DMS114 treated with DMSO at 0.1 percent for 48 hours (cell line): ENCODE data around the gene MBOAT2.
"Not testable (repeated sequence)": the region's sequence is repeated elsewhere in the genome, so short reads cannot be mapped to it uniquely, and the experiment has no call there.

Source experiments
- DNase-seq: peaks from one replicate; lab custom pipeline; 2025; ENCODE audit not compliant: unreplicated experiment; lab: John Stamatoyannopoulos, UW

MBOAT2 gene

DNA sequence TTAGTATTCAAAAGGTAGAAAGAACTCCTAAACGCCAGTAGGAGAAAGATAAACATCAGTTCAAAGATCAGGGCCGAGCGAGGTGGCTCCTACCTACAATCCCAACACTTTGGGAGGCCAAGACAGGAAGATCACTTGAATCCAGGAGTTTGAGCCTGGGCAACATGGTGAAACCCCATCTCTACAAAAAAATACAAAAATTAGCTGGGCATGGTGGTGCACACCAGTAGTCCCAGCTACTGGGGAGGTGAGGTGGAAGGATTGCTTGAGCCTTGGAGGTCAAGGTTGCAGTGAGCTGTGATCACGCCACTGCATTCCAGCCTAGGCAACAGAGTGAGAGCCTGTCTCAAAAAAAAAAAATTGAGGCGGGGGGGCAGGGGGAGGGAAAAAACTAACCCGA lies 40.6 kb downstream of the MBOAT2 start:
- DNase-seq: no peak

DNA sequence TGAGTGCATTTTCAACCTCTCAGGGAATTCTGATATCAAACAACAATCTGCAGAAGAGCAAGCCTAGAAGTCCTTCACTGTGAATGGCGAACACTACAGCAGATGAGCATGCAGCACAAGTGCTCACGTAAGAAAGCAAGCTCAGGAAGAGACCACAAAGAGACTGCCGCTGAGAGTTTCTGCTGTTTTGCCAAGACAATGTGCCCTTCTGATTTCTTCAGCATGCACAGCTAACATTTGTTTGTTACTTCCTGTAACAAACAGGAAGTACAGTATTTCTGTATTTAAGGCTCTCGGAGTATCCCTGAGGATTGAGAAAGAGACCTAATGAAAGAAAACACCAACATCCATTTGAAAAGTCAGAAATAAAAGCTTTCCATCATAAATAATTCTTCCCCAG lies 45.9 kb downstream of the MBOAT2 start:
- no peak for DNase-seq

DNA sequence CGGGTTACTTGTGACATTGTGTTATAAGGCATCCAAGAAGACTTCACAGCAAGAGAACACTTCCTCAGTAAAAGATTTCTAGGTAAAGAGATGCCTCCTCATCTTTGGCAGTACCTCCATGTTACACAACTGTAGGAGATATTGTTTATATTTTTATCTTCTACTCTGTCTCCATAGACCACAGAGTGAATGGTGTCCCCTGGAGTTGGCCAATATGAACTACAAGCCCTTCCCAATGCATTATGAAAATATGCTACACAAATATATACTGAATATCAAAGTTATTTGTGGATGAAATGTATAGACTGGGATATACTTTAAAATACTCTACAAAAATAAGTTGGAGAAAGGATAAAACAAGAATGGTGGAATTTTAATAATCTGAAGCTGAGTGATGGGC lies 46.7 kb downstream of the MBOAT2 start:
- no peak for DNase-seq

DNA sequence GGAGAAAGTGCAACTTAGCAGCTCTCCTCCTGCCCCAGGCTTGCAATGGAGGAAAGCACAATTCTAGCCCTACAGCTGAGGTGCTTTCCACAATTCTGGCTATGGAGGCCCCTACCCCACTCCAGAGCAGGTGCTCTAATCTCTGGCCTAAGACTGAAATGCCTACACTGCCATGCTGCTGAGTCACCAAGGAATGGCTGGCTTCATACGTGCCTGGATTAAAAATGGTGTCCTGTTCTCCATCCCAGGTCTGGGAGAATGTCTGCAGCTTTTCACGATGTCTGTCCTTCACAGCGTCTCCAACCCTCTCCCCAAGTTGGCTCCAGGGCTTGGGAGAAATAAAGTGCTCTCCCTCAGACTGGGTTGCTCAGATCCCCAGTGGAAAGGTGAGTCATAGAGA lies 48.5 kb downstream of the MBOAT2 start:
- DNase-seq: no peak

GRCh38 chr2:8953525-8953924 lies 50.0 kb downstream of the MBOAT2 start:
- no peak for DNase-seq

DNA sequence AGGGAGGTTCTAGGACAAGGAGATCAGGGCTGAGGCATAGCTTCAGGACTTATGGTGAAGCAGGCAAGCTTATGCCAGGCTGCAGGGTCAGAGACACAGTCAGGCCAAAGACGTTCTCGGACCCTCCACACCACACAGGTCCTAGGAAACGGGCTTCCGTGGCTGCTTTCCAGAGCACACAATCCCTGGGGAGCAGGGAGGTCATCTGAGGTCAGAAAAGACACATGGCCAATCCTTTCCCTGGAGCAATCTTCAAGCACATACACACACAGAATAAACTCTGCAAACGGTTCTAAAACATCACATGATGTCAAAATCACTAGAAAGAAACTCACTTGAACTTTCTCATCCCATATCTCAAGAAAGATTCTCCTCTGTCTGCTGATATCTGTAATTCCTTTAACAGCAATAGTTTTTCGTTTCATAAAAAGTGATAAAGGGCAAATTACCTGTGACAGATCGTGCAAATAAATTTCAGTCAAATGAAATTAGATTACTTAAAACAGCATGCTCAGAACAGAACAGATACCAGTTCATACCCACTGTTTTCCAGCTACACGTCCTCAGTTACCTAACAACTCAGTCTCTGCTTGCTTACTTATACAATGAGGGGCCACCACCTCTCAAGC lies 63.9 kb downstream of the MBOAT2 start:
- DNase-seq: no peak

GRCh38 chr2:8938384-8938783 lies 65.1 kb downstream of the MBOAT2 start:
- no peak for DNase-seq

DNA sequence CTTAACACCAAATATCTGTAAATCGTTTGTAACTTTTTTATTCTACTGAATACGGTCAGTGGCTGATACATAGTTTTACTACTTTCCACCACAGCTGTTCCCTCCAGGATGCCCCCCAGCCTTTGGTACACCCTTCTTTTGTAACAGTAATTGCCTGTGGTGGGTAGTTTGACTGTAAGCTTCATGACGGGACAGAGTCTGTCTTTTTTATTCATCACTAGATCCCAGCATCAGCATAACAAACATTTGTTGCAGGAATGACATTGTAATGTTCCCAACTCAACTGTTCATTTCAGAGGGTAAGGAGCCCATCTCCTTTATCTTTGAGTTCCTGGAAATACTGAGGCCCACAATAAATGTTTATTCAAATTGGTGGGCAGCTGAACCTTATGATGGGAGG lies 67.5 kb downstream of the MBOAT2 start:
- no peak for DNase-seq

DNA sequence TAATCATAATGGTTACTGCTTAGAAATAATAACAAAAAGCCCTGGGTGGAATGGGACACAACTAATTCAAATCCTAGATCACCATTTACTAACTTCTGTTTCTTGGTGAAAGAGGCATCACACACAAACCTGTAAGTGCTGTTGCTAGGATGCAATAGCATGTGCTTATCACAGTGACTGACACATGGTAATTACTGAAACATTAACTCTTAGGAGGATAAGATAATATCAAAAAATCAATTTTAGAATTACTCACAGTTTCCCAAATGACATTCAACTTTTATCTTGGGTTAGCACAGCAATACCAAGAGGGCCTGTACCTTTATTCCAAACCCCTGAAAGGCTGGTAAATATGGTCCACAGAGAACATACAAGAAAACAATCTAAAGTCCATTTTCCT lies 69.1 kb downstream of the MBOAT2 start:
- DNase-seq: no peak

- no peak for DNase-seq
Measured at GRCh38 chr2:8932702-8933101, 70.8 kb downstream of the MBOAT2 start.

- not testable (repeated sequence) for DNase-seq
Measured at GRCh38 chr2:8930185-8930584, 73.3 kb downstream of the MBOAT2 start.

DNA sequence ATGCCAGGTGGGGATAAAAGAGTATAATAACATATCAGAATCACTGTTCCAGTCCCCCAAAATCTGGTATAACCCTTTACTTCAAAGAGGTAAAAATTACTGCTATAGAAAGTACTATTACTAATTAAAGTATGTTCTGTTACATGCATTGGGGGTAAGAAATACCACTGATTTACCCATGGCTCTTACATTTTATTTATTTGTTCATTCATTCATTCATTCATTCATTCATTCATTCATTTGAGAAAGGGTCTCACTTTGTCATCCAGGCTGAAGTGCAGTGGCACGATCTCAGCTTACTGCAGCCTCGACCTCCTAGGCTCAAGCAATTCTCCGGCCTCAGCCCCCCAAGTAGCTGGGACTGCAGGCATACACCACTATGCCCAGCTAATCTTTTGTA lies 74.4 kb downstream of the MBOAT2 start:
- DNase-seq: no peak

DNA sequence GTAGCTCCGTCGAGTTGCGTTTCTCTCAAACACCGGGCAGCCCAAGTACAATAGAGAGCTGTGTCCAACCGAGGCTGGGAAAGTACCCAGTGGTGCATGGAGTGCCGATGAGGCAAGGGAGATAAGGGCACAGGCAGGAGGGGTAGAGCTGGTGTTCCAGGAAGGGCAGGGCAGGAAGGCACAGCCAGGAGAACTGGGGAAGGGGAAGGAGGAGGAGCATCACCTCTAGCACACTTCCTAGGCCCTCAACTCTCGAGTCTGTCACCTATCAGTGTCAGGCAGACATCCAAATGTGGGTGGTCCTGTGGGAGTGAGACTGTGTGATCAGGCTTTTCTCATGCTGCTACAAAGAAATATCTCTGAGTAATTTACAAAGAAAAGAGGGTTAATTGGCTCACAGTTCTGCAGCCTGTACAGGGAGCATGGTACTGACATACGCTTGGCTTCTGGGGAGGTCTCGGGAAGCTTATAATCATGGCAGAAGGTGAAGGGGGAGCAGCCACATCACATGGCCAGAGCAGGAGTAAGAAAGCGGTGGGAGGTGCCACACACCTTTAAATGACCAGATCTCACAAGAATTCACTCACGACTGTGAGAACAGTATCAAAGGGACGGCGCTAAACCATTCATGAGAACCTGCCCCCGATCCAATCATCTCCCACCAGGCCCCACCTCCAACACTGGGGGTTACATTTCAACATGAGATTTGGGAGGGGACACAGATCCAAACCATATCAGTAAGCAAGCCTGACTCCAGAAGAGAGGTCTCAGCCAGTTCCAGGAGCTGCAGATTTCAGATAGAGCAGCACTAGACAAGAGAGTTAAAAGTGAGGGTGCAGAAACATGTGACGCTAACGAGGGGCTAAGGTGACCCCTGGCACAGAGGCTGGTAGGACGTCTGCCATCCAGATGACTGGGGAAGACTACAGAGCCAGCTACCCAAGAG lies 75.7 kb downstream of the MBOAT2 start:
- no peak for DNase-seq

DNA sequence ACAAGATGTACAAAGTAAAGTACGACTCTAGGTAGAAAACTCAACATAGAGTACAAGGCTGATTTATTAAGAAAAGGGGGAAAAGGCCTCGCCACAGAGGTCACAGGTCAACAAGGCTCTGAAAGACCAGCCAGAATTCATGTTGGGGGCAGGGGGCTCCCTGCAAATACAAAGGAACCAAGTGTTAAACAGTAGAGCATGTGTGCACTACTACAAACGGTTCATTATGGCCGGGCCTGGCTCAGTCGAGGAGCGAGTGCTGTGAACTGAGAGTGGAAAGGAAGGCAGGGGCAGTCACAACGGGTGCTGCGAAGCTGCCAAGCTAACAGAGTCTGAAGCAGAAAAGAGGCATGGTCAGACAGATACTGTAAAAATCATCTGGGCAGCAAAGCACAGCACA lies 77.1 kb downstream of the MBOAT2 start:
- no peak for DNase-seq

DNA sequence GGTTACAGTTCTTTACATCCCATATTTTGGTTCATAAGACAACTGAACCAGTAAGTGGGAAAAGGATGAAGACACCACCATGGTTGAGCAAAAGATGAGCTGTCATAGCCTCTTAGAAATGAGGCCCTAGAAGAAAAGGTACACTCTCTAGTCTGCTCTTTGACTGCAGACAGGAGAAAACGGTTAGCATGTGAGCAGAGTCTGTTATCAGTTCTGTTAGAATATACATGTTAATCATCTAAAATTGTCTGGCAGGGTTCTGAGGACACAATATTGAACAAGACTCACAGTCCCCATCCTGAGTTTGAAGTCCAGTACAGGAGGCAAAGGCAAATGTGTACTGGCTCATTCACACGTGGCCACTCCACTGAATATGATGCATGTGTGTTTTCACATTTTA lies 78.1 kb downstream of the MBOAT2 start:
- DNase-seq: no peak

DNA sequence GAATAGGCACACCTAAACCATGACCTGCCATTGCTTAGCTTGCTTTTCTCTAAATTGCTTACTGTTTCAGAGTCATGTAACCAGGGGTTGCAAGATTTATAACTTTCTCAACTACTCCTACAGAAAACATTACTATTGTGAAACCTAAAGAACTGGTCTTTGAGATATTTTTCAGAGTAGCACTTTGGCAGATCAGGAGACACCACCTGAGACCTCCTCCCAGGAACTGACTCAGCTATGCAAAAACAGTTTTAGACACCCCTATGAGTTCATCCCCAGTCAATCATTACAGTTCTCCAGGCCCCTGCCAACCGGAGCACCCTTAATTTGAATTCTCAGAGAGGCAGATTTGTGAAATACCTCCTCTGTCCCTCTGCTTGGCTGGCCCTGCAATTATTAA lies 80.3 kb downstream of the MBOAT2 start:
- DNase-seq: no peak

- no peak for DNase-seq
Measured at GRCh38 chr2:8922431-8922830, 81.1 kb downstream of the MBOAT2 start.

GRCh38 chr2:8918412-8918811 lies 85.1 kb downstream of the MBOAT2 start:
- DNase-seq: no peak

- DNase-seq: no peak
Measured at GRCh38 chr2:8915941-8916340, 87.5 kb downstream of the MBOAT2 start.

DNA sequence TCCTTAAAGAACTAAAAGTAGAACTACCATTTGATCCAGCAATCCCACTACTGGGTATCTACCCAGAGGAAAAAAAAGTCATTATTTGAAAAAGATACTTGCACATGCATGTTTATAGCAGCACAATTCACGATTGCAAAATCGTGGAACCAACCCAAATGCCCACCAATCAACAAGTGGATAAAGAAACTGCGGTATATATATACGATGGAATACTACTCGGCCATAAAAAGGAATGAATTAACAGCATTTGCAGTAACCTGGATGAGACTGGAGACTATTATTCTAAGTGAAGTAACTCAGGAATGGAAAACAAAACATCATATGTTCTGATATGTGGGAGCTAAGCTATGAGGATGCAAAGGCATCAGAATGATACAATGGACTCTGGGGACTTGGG lies 89.7 kb downstream of the MBOAT2 start:
- not testable (repeated sequence) for DNase-seq

DNA sequence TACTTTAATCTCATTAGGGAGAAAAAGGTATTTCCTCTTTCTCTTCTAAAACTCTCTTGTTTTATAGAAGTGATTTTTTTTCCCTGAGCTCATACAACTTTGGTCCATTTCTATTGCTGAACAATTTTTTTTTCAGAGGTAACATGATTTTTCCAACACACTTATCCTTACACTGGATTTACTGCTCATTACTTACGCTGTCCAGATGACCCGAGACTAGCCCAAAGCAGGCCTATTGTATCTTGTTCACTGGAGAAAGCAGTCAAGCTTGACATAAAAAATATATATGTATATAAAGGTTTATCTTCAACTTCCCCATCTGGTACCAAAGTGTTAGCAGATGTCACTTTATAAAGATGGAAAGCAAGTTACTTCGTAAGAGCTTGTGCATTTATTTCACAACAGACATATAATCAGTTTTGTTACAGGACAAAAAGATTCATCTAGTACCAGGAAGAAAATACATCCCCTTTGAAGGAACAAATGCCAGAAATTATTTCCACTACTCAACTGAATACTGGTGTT lies 95.7 kb downstream of the MBOAT2 start:
- DNase-seq: no peak

GRCh38 chr2:8903924-8904323 lies 99.6 kb downstream of the MBOAT2 start:
- not testable (repeated sequence) for DNase-seq
